Peyer's patch (tissue), 4 donors: ENCODE results near the gene NAV2. TPM values are rescaled to one million over a fixed set of nuclear protein-coding genes. Genes with fewer than 3 reads are reported as not detected.
A peak's percentile ranks its signal among the peaks of the same experiment; 100 is the strongest.

Experiments
- DNase-seq, 3 donors: peaks; one replicate each; pipeline ENCODE4 v3.0.0-alpha.2; 2017 to 2019
- H3K27ac ChIP-seq, 4 donors: fragments of 200-600 bp; sonication (generic); one replicate each; pipeline ENCODE4 v1.5.1; 2016 to 2019
- H3K27me3 ChIP-seq, 2 donors: fragments of 200-600 bp; sonication (generic); one replicate each; pipeline ENCODE4 v1.5.1; 2019
- H3K36me3 ChIP-seq, 3 donors: fragments of 200-600 bp; sonication (generic); one replicate each; pipeline ENCODE4 v1.5.1; 2016 to 2019
- H3K4me1 ChIP-seq, 4 donors: fragments of 200-600 bp; sonication (generic); one replicate each; pipeline ENCODE4 v1.5.1; 2016 to 2019
- H3K4me3 ChIP-seq, 4 donors: fragments of 200-600 bp; sonication (generic); 1 replicate in 3 of 4; 2 replicates in 1 of 4; pipeline ENCODE4 v1.5.1; 2016 to 2019; ENCODE audit warnings: mild to moderate bottlenecking in 1 of 4
- H3K9me3 ChIP-seq, 4 donors: fragments of 200-600 bp; sonication (generic); one replicate each; pipeline ENCODE4 v1.5.1; 2016 to 2019; ENCODE audit warnings: mild to moderate bottlenecking in 1 of 4
- CTCF ChIP-seq, 6 experiments: fragments of 450-650 bp in 4 of 6; fragments of 200-600 bp in 2 of 6; sonication (generic) in 1 of 6; IDR thresholded peaks; one replicate each; pipeline ENCODE4 v1.5.1; 2017 to 2019; ENCODE audit warnings: antibody characterized with exemption in 6 of 6, mild to moderate bottlenecking in 3 of 6, moderate library complexity in 1 of 6
- POLR2A ChIP-seq, 2 donors: fragments of 450-650 bp; IDR thresholded peaks; one replicate each; pipeline ENCODE4 v1.5.1; 2017; ENCODE audit warnings: antibody characterized with exemption in 2 of 2, mild to moderate bottlenecking in 2 of 2, moderate library complexity in 2 of 2
- total RNA-seq, 4 donors: library from RNA; depleted of rRNA; stranded (reverse); fragments of >200 nt; gene quantifications; one replicate each; pipeline ENCODE4 v1.1.0, GENCODE V29; 2016

Gene NAV2
- total RNA-seq, 4 donors from 2014 or later, result 6.0 to 48.7 (median 20.1) TPM

- peaks cover 0 to 8% (median 0%) of the 10 kb centered on the region in 3 donors for H3K36me3 ChIP-seq
- peak overlapping the region in 1 of 4 donors; percentile 31 for H3K27ac ChIP-seq
- H3K4me1 ChIP-seq, result no peaks in the 10 kb centered on the region
Observed at GRCh38 chr11:20048707-20049106, 336.1 kb downstream of the NAV2 start.

GRCh38 chr11:20049231-20049630, 336.6 kb downstream of the NAV2 start:
- Histone ChIP-seq H3K27ac (no peak overlapping the region), H3K9me3 (no peaks in the 10 kb centered on the region), H3K36me3 (peaks cover 0 to 8% (median 0%) of the 10 kb centered on the region in 3 donors), H3K4me1 (no peaks in the 10 kb centered on the region), H3K4me3 (no peak overlapping the region), H3K27me3 (no peaks in the 10 kb centered on the region)
- TF ChIP-seq CTCF (IDR thresholded peaks at IDR 0.05), result no peak
- TF ChIP-seq POLR2A (IDR thresholded peaks at IDR 0.05), result no peak
- DNase-seq, result no peak

More at GRCh38 chr11:20048707-20049106, 336.1 kb downstream of the NAV2 start:
- H3K9me3 ChIP-seq, result no peaks in the 10 kb centered on the region
- no peak overlapping the region for H3K4me3 ChIP-seq
- no peaks in the 10 kb centered on the region for H3K27me3 ChIP-seq
- TF ChIP-seq CTCF (IDR thresholded peaks at IDR 0.05), result no peak
- TF ChIP-seq POLR2A (IDR thresholded peaks at IDR 0.05), result no peak
- no peak for DNase-seq

GRCh38 chr11:20050048-20050447, 337.4 kb downstream of the NAV2 start:
- no peak for DNase-seq
- Histone ChIP-seq H3K27me3 (no peaks in the 10 kb centered on the region), H3K27ac (no peak overlapping the region), H3K4me3 (no peak overlapping the region), H3K36me3 (peaks cover 0 to 8% (median 0%) of the 10 kb centered on the region in 3 donors), H3K4me1 (no peaks in the 10 kb centered on the region), H3K9me3 (no peaks in the 10 kb centered on the region)
- TF ChIP-seq POLR2A (IDR thresholded peaks at IDR 0.05), result no peak
- TF ChIP-seq CTCF (IDR thresholded peaks at IDR 0.05), result no peak

- DNase-seq, result no peak
- no peak for TF ChIP-seq CTCF (IDR thresholded peaks at IDR 0.05)
- no peak for TF ChIP-seq POLR2A (IDR thresholded peaks at IDR 0.05)
- Histone ChIP-seq H3K4me3 (no peak overlapping the region), H3K36me3 (peaks cover 0 to 2% (median 0%) of the 10 kb centered on the region in 3 donors), H3K27me3 (no peaks in the 10 kb centered on the region), H3K9me3 (no peaks in the 10 kb centered on the region), H3K4me1 (no peaks in the 10 kb centered on the region), H3K27ac (no peak overlapping the region)
Observed at GRCh38 chr11:20050551-20051333, 338.1 kb downstream of the NAV2 start.

GRCh38 chr11:20051469-20052399, 339.1 kb downstream of the NAV2 start:
- Histone ChIP-seq H3K4me1 (no peaks in the 10 kb centered on the region), H3K4me3 (no peak overlapping the region), H3K9me3 (no peaks in the 10 kb centered on the region), H3K27ac (no peak overlapping the region), H3K36me3 (no peaks in the 10 kb centered on the region), H3K27me3 (no peaks in the 10 kb centered on the region)
- TF ChIP-seq CTCF (IDR thresholded peaks at IDR 0.05) (no peak), POLR2A (IDR thresholded peaks at IDR 0.05) (no peak)
- DNase-seq, result no peak
